HG03442 (cell line): ENCODE data around the gene DEGS2.

Experiments used
- ATAC-seq: cut with Tn5 transposase; IDR thresholded peaks from one replicate; pipeline ENCODE4 v1.9.1; 2021; ENCODE audit warnings: mild to moderate bottlenecking, moderate library complexity; ENCODE audit not compliant: unreplicated experiment

DEGS2 gene

GRCh38 chr14:100149851-100150611 is 9.4 kb downstream of the DEGS2 start:
- ATAC-seq, result no peak

GRCh38 chr14:100148837-100149731 is 10.4 kb downstream of the DEGS2 start:
- no peak for ATAC-seq

- ATAC-seq, result no peak
Measured at GRCh38 chr14:100147691-100148464, 11.6 kb downstream of the DEGS2 start.

GRCh38 chr14:100147181-100147631 is 12.2 kb downstream of the DEGS2 start:
- no peak for ATAC-seq

- ATAC-seq, result no peak
Measured at GRCh38 chr14:100146531-100147091, 12.8 kb downstream of the DEGS2 start.

- no peak for ATAC-seq
Measured at GRCh38 chr14:100145682-100146464, 13.6 kb downstream of the DEGS2 start.

- no peak for ATAC-seq
Measured at GRCh38 chr14:100144996-100145646, 14.3 kb downstream of the DEGS2 start.

GRCh38 chr14:100144645-100144995 is 14.8 kb downstream of the DEGS2 start:
- ATAC-seq, result no peak

GRCh38 chr14:100143934-100144333 is 15.5 kb downstream of the DEGS2 start:
- ATAC-seq, result no peak

- ATAC-seq, result no peak
Measured at GRCh38 chr14:100143523-100143922, 15.9 kb downstream of the DEGS2 start.

GRCh38 chr14:100142073-100143040 is 17.1 kb downstream of the DEGS2 start:
- no peak for ATAC-seq

GRCh38 chr14:100141098-100141497 is 18.3 kb downstream of the DEGS2 start:
- ATAC-seq, result no peak

- ATAC-seq, result no peak
Measured at GRCh38 chr14:100140452-100141078, 18.9 kb downstream of the DEGS2 start.

- no peak for ATAC-seq
Measured at GRCh38 chr14:100138955-100139354, 20.5 kb downstream of the DEGS2 start.

GRCh38 chr14:100138082-100138787 is 21.2 kb downstream of the DEGS2 start:
- no peak for ATAC-seq

GRCh38 chr14:100137173-100137572 is 22.3 kb downstream of the DEGS2 start:
- ATAC-seq, result no peak

GRCh38 chr14:100135784-100136183 is 23.7 kb downstream of the DEGS2 start:
- ATAC-seq, result no peak
